A549 (cell line): ENCODE data around the gene FAM20C. TPM values are rescaled to one million over a fixed set of nuclear protein-coding genes. Genes with fewer than 3 reads are reported as not detected.

ENCODE experiments used
- ATAC-seq, 2 experiments: fragments of 200-7000 bp in 1 of 2; fragments of >200 bp in 1 of 2; cut with Nextera tagmentation in 1 of 2; cut with Tn5 transposase in 1 of 2; 3 replicates each; pipeline versions ENCODE4 v1.8.0 to v1.9.1; 2018 to 2020; ENCODE audit warnings: mild to moderate bottlenecking in 1 of 2, moderate library complexity in 1 of 2
- CTCF ChIA-PET: fragments of 300-600 bp; sonication (Branson Sonifier 250); formaldehyde crosslinking; extraction: SDS; loops from one replicate; lab custom pipeline; 2021; ENCODE audit warnings: antibody characterized with exemption, inconsistent platforms; lab: Yijun Ruan, JAX
- POLR2A ChIA-PET: fragments of 350-600 bp; formaldehyde crosslinking; extraction: SDS; loops from one replicate; lab custom pipeline; 2021; ENCODE audit warnings: antibody characterized with exemption, inconsistent platforms; lab: Yijun Ruan, JAX
- DNase-seq, 2 experiments: peaks; one replicate each; pipeline versions ENCODE4 v3.0.0 to v3.0.0-alpha.2; 2011 to 2016; ENCODE audit warnings: low read depth in 1 of 2, low spot score in 1 of 2
- FAIRE-seq: peaks from 2 replicates; lab custom pipeline; 2011; peaks lifted over from hg19 to GRCh38; lab: Jason Lieb, UNC
- H3K27ac ChIP-seq, 2 experiments: fragments of >200 bp; sonication (Bioruptor Twin); formaldehyde crosslinking; 3 replicates each; pipeline ENCODE4 v1.5.1; 2016 to 2017
- H3K4me1 ChIP-seq: fragments of >200 bp; sonication (Bioruptor Twin); formaldehyde crosslinking; 3 replicates; pipeline ENCODE4 v1.6.1; 2016
- H3K4me2 ChIP-seq: fragments of >200 bp; sonication (Bioruptor Twin); formaldehyde crosslinking; 3 replicates; pipeline ENCODE4 v1.6.1; 2016
- H3K4me3 ChIP-seq: fragments of >200 bp; sonication (Bioruptor Twin); formaldehyde crosslinking; 3 replicates; pipeline ENCODE4 v1.5.1; 2016
- H3K9me3 ChIP-seq: fragments of >200 bp; sonication (Bioruptor Twin); formaldehyde crosslinking; 3 replicates; pipeline ENCODE4 v1.6.1; 2016
- BCL3 ChIP-seq: fragments of >200 bp; sonication (Bioruptor Twin); formaldehyde crosslinking; IDR thresholded peaks from 3 replicates; pipeline ENCODE4 v1.6.1; 2016
- BHLHE40 ChIP-seq: IDR thresholded peaks from 2 replicates; pipeline ENCODE4 v1.6.1; 2012; ENCODE audit warnings: low read depth, low read length, inconsistent platforms
- CEBPB ChIP-seq, 2 experiments: fragments of >200 bp in 1 of 2; sonication (Bioruptor Twin) in 1 of 2; formaldehyde crosslinking in 1 of 2; IDR thresholded peaks; 2 replicates each; pipeline ENCODE4 v1.6.1; 2012 to 2016
- EP300 ChIP-seq, 2 experiments: fragments of >200 bp; sonication (Bioruptor Twin); formaldehyde crosslinking; IDR thresholded peaks; 2 replicates in 1 of 2; 3 replicates in 1 of 2; pipeline ENCODE4 v1.6.1; 2016 to 2017
- ESRRA ChIP-seq: fragments of 150-350 bp; IDR thresholded peaks from 2 replicates; pipeline ENCODE4 v1.6.1; 2014; ENCODE audit warnings: mild to moderate bottlenecking, low read length, borderline replicate concordance
- HES2 ChIP-seq: fragments of >200 bp; sonication (Bioruptor Twin); formaldehyde crosslinking; IDR thresholded peaks from 2 replicates; pipeline ENCODE4 v1.6.1; 2016
- HEYL ChIP-seq: fragments of 250-450 bp; sonication (Bioruptor Pico); IDR thresholded peaks from 2 replicates; pipeline ENCODE4 v1.8.0; 2021; ENCODE audit warnings: mild to moderate bottlenecking, moderate library complexity
- HOXA7 ChIP-seq: fragments of 250-450 bp; sonication (Bioruptor Pico); IDR thresholded peaks from 2 replicates; pipeline ENCODE4 v1.5.0; 2020; ENCODE audit warnings: mild to moderate bottlenecking, moderate library complexity
- HOXB5 ChIP-seq: fragments of 250-450 bp; sonication (Bioruptor Pico); IDR thresholded peaks from 2 replicates; pipeline ENCODE4 v1.5.0; 2020; ENCODE audit warnings: mild to moderate bottlenecking, moderate library complexity
- JUNB ChIP-seq: fragments of >200 bp; sonication (Bioruptor Twin); formaldehyde crosslinking; IDR thresholded peaks from 2 replicates; pipeline ENCODE4 v1.6.1; 2016
- KDM1A ChIP-seq: fragments of 200-600 bp; sonication (generic); IDR thresholded peaks from 2 replicates; pipeline ENCODE4 v1.6.1; 2016; ENCODE audit warnings: low read depth, mild to moderate bottlenecking
- MAX ChIP-seq: IDR thresholded peaks from 2 replicates; pipeline ENCODE4 v1.6.1; 2012
- MAZ ChIP-seq: fragments of 150-350 bp; IDR thresholded peaks from 2 replicates; pipeline ENCODE4 v1.6.1; 2014; ENCODE audit warnings: antibody characterized with exemption, low read depth, low read length, borderline replicate concordance
- MYC ChIP-seq: IDR thresholded peaks from 2 replicates; pipeline ENCODE4 v1.6.1; 2012; ENCODE audit warnings: mild to moderate bottlenecking, inconsistent platforms, low read length, improper control_type of control experiment, borderline replicate concordance
- NPAS2 ChIP-seq: fragments of 250-450 bp; sonication (Bioruptor Pico); IDR thresholded peaks from 2 replicates; pipeline ENCODE4 v1.8.0; 2022; ENCODE audit warnings: mild to moderate bottlenecking, moderate library complexity, borderline replicate concordance
- PHF8 ChIP-seq: fragments of 200-600 bp; sonication (generic); IDR thresholded peaks from 2 replicates; pipeline ENCODE4 v1.6.1; 2016; ENCODE audit warnings: low read depth, mild to moderate bottlenecking, antibody characterized with exemption, moderate library complexity, borderline replicate concordance
- POLR2A ChIP-seq: IDR thresholded peaks from 2 replicates; pipeline ENCODE4 v1.6.1; 2012; ENCODE audit warnings: mild to moderate bottlenecking, low read length
- RAD21 ChIP-seq, 2 experiments: fragments of >200 bp in 1 of 2; sonication (Bioruptor Twin) in 1 of 2; formaldehyde crosslinking in 1 of 2; IDR thresholded peaks in 1 of 2; conservative IDR thresholded peaks in 1 of 2; 2 replicates in 1 of 2; 3 replicates in 1 of 2; pipeline ENCODE4 v1.6.1; 2012 to 2018; ENCODE audit warnings: inconsistent platforms in 1 of 2
- RARB ChIP-seq: fragments of 250-450 bp; sonication (Bioruptor Pico); IDR thresholded peaks from 2 replicates; pipeline ENCODE4 v1.8.0; 2021; ENCODE audit warnings: mild to moderate bottlenecking, moderate library complexity
- RFX5 ChIP-seq: fragments of 450-650 bp; IDR thresholded peaks from 2 replicates; pipeline ENCODE4 v1.7.1; 2014; ENCODE audit warnings: antibody characterized with exemption, mild to moderate bottlenecking, moderate library complexity
- RNF2 ChIP-seq: fragments of 200-600 bp; sonication (generic); IDR thresholded peaks from 2 replicates; pipeline ENCODE4 v1.6.1; 2016; ENCODE audit warnings: low read depth, mild to moderate bottlenecking, antibody characterized with exemption, moderate library complexity, borderline replicate concordance
- WGBS: methylation state at CpG from one replicate; pipeline ENCODE4 v1.1.6; 2017; ENCODE audit errors: missing lambda C conversion rate; 5-methylcytosine and 5-hydroxymethylcytosine counted together
- polyA plus RNA-seq, 4 experiments: library from polyadenylated mRNA; depleted of rRNA in 3 of 4; stranded (reverse); fragments of >200 nt; fragmentation: RNase III in 1 of 4; extraction: RNeasy Plus Mini Kit Qiagen cat#74134 plus additional on column Dnase treatment in 1 of 4; gene quantifications; 2 replicates in 3 of 4; 3 replicates in 1 of 4; pipeline ENCODE4 v1.2.3, GENCODE V29; 2011 to 2017
- TF ChIP-seq, protein P1 (sequence below): fragments of 200-600 bp; sonication (generic); IDR thresholded peaks from 2 replicates; pipeline ENCODE4 v1.6.1; 2016; ENCODE audit warnings: antibody characterized with exemption, mild to moderate bottlenecking, moderate library complexity
- TF ChIP-seq, protein P2 (sequence below): fragments of 250-450 bp; sonication (Bioruptor Pico); IDR thresholded peaks from 2 replicates; pipeline ENCODE4 v1.5.0; 2021; ENCODE audit warnings: mild to moderate bottlenecking, moderate library complexity, borderline replicate concordance
- TF ChIP-seq, protein P3 (sequence below): fragments of 450-650 bp; IDR thresholded peaks from 2 replicates; pipeline ENCODE4 v1.6.1; 2014; ENCODE audit warnings: antibody characterized with exemption

Gene FAM20C
- polyA plus RNA-seq, 2 of the 4 experiments (the other 2 are of a cell fraction): 5.6 to 20.3 TPM

- TF ChIP-seq, protein P1, sequence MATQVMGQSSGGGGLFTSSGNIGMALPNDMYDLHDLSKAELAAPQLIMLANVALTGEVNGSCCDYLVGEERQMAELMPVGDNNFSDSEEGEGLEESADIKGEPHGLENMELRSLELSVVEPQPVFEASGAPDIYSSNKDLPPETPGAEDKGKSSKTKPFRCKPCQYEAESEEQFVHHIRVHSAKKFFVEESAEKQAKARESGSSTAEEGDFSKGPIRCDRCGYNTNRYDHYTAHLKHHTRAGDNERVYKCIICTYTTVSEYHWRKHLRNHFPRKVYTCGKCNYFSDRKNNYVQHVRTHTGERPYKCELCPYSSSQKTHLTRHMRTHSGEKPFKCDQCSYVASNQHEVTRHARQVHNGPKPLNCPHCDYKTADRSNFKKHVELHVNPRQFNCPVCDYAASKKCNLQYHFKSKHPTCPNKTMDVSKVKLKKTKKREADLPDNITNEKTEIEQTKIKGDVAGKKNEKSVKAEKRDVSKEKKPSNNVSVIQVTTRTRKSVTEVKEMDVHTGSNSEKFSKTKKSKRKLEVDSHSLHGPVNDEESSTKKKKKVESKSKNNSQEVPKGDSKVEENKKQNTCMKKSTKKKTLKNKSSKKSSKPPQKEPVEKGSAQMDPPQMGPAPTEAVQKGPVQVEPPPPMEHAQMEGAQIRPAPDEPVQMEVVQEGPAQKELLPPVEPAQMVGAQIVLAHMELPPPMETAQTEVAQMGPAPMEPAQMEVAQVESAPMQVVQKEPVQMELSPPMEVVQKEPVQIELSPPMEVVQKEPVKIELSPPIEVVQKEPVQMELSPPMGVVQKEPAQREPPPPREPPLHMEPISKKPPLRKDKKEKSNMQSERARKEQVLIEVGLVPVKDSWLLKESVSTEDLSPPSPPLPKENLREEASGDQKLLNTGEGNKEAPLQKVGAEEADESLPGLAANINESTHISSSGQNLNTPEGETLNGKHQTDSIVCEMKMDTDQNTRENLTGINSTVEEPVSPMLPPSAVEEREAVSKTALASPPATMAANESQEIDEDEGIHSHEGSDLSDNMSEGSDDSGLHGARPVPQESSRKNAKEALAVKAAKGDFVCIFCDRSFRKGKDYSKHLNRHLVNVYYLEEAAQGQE: no peak
- TF ChIP-seq HOXA7 (CRISPR knock-in tag) (no peak), BCL3 (no peak), HES2 (no peak), CEBPB (IDR thresholded peaks at IDR 0.05) (no peak), ESRRA (no peak), HOXB5 (no peak)
- TF ChIP-seq, protein P2, sequence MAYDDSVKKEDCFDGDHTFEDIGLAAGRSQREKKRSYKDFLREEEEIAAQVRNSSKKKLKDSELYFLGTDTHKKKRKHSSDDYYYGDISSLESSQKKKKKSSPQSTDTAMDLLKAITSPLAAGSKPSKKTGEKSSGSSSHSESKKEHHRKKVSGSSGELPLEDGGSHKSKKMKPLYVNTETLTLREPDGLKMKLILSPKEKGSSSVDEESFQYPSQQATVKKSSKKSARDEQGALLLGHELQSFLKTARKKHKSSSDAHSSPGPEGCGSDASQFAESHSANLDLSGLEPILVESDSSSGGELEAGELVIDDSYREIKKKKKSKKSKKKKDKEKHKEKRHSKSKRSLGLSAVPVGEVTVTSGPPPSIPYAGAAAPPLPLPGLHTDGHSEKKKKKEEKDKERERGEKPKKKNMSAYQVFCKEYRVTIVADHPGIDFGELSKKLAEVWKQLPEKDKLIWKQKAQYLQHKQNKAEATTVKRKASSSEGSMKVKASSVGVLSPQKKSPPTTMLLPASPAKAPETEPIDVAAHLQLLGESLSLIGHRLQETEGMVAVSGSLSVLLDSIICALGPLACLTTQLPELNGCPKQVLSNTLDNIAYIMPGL: no peak
Measured at GRCh38 chr7:268991-269390, 76.6 kb downstream of the FAM20C start (continued).

- POLR2A ChIA-PET: no interaction called here
- FAIRE-seq (no peak), ATAC-seq (no peak), DNase-seq (no peak)
- Histone ChIP-seq H3K27ac (no peak overlapping the region), H3K9me3 (peaks cover 31% of the 10 kb centered on the region), H3K4me2 (no peak overlapping the region), H3K4me1 (no peaks in the 10 kb centered on the region), H3K4me3 (no peak overlapping the region)
- CTCF ChIA-PET: no interaction called here
- WGBS: 63% methylated on average over 11 of the region's 11 CpGs
- no peak for TF ChIP-seq POLR2A
- TF ChIP-seq RAD21 (conservative IDR thresholded peaks at IDR 0.05 in 1 of 2, IDR thresholded peaks at IDR 0.05 in 1 of 2): no peak
- TF ChIP-seq RARB (CRISPR knock-in tag): no peak
- no peak for TF ChIP-seq NPAS2
- TF ChIP-seq MAZ: no peak
- TF ChIP-seq KDM1A: no peak
- no peak for TF ChIP-seq HEYL
- TF ChIP-seq RFX5: no peak
- no peak for TF ChIP-seq JUNB
- TF ChIP-seq ESRRA: no peak
- TF ChIP-seq, protein P3, sequence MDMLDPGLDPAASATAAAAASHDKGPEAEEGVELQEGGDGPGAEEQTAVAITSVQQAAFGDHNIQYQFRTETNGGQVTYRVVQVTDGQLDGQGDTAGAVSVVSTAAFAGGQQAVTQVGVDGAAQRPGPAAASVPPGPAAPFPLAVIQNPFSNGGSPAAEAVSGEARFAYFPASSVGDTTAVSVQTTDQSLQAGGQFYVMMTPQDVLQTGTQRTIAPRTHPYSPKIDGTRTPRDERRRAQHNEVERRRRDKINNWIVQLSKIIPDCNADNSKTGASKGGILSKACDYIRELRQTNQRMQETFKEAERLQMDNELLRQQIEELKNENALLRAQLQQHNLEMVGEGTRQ: no peak
- TF ChIP-seq PHF8: no peak
- TF ChIP-seq BHLHE40: no peak
- TF ChIP-seq, protein P2: no peak
- TF ChIP-seq MAX: no peak
- TF ChIP-seq RNF2: no peak
- no peak for TF ChIP-seq EP300 (IDR thresholded peaks at IDR 0.05)
- TF ChIP-seq, protein P1: no peak
- TF ChIP-seq MYC: no peak
Measured at GRCh38 chr7:269721-270120, 77.3 kb downstream of the FAM20C start.
